GM06990 (cell line): ENCODE measurements around the gene RHBDF1.

Source experiments
- DNase-seq: peaks from one replicate; pipeline ENCODE4 v3.0.0-alpha.2; 2011; ENCODE audit not compliant: insufficient read length; ENCODE audit errors: extremely low read depth
- H3K27me3 ChIP-seq: replicated peaks from 2 replicates; pipeline ENCODE4 v1.6.0; 2011; ENCODE audit warnings: low read length; ENCODE audit not compliant: control insufficient read depth, insufficient read depth
- H3K36me3 ChIP-seq: 2 replicates; pipeline ENCODE4 v1.5.1; 2011; ENCODE audit warnings: low read length; ENCODE audit not compliant: control insufficient read depth, insufficient read depth
- H3K4me3 ChIP-seq: replicated peaks from 2 replicates; pipeline ENCODE4 v1.5.1; 2011; ENCODE audit warnings: low read depth, mild to moderate bottlenecking, control low read depth, low read length
- CTCF ChIP-seq: IDR thresholded peaks from 2 replicates; pipeline ENCODE4 v1.5.1; 2011; ENCODE audit warnings: low read length, control low read depth, mild to moderate bottlenecking, inconsistent platforms; ENCODE audit not compliant: insufficient read depth, poor library complexity, severe bottlenecking

The RHBDF1 gene

DNA sequence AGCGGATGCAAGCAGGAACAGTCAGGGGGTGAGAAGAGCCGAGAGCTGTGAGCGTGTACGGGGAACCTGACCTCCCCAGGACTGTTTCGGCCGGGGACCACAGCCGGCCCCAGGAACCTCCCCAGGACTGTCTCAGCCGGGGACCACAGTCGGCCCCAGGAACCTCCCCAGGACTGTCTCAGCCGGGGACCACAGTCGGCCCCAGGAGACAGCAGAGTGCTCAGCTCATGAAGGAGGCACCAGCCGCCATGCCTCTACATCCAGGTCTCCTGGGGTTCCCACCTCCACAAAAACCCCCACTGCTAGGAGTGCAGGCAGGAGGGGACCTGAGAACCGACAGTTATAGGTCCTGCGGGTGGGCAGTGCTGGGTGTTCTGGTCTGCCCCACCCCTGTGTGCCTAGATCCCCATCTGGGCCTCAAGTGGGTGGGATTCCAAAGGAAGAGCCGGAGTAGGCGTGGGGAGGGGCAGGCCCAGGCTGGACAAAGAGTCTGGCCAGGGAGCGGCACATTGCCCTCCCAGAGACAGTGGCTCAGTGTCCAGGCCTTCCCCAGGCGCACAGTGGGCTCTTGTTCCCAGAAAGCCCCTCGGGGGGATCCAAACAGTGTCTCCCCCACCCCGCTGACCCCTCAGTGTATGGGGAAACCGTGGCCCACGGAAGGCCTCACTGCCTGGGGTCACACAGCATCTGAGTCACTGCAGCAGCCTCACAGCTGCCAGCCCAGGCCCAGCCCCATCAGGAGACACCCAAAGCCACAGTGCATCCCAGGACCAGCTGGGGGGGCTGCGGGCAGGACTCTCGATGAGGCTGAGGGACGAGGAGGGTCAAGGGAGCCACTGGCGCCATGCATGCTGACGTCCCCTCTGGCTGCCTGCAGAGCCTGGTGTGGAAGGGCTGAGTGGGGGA is 4.3 kb downstream of the RHBDF1 start:
- Histone ChIP-seq H3K36me3 (no peaks in the 10 kb centered on the region), H3K27me3 (peaks cover 3% of the 10 kb centered on the region), H3K4me3 (no peak overlapping the region)
- DNase-seq, result no peak
- no peak for TF ChIP-seq CTCF

GRCh38 chr16:67183-67791 is 5.1 kb downstream of the RHBDF1 start:
- no peaks in the 10 kb centered on the region for H3K36me3 ChIP-seq
- DNase-seq, result no peak

DNA sequence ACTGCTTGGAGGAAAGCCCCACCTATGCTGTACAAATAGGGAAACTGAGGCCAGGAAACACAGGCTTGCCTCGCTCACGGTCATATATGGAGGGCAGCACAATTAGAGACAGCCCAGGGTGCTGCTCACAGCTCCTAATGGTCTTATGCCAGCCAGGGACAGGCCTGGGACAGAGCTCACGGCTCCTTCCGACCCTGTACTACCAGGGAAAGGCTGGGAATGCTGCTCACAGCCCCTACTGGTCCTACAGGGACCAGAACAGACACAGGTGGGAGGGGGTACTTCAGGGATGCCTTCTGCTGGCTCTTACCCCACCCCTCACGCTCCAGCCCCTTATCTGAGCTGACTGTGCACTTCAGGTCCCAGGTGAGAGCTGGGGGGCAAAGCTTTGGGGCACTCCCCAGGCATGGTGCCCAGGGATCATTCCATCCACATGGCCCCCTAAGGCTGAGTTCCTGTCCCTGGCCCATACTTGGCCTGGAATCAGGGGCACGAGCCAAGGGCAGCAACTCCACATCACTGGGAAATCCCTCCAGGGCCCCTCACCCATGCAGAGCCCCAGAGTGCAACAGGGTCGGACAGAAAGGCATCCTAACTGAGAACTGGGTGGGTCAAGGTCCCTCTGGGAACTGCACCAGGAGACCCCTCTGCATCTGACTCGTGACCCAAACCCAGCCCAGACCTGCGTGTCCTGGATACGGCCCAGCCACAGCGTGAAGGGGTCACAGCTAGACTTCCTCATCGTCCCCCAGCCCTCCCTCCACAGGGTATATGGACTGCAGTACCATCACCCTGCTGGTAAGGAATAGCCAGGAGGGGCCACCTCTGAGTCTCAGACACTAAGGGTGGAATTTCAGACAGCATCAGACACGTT is 5.9 kb downstream of the RHBDF1 start:
- no peak for TF ChIP-seq CTCF
- no peak for DNase-seq
- H3K27me3 ChIP-seq, result no peaks in the 10 kb centered on the region; the same call in none of the 2 replicates

More at GRCh38 chr16:67183-67791, 5.1 kb downstream of the RHBDF1 start:
- no peaks in the 10 kb centered on the region; the same call in none of the 2 replicates for H3K27me3 ChIP-seq
- no peak overlapping the region for H3K4me3 ChIP-seq
- no peak for TF ChIP-seq CTCF

DNA sequence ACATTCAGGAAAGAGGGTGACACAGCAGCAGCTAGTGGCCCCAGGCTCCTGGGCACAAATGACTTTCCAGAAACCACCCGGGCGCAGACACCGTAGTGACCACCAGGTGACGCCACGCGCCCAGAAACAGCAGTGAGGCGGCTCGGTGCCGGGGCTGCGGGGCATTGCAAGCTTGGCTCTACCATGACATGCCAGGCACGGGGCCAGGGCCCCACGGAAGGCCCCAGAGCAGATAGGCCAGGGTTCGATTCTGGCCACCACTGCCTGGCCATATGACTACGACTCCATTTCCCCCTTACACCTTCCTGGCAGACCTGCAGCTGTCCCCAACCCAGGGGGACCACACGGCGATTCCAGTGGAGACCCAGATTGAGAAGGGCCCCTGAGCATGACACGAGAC is 6.7 kb downstream of the RHBDF1 start:
- TF ChIP-seq CTCF, result peak; percentile 98
- H3K4me3 ChIP-seq, result no peak overlapping the region
- DNase-seq, result peak; percentile 78
- H3K27me3 ChIP-seq, result no peaks in the 10 kb centered on the region; the same call in 1 of the 2 replicates
- no peaks in the 10 kb centered on the region for H3K36me3 ChIP-seq

More for the DNA sequence above, 5.9 kb downstream of the RHBDF1 start:
- no peaks in the 10 kb centered on the region for H3K36me3 ChIP-seq
- no peak overlapping the region for H3K4me3 ChIP-seq

DNA sequence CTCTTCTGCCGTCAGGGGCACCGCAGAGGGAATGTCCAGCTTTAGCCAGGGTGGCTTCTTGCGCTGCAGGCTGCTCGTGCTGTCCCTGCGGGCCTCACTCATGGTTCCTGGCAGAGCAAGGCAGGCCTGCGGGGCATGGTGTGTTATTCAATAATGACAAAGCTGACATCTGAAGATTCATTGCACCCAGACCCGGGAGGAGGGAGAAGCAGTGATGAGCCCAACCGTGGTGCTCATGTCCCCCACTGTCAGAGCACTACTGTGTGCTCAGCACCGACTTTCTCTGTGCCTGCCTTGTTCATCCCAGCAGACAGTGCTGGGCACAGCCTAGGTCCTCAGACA is 7.5 kb downstream of the RHBDF1 start:
- DNase-seq, result peak; percentile 3
- H3K4me3 ChIP-seq, result no peak overlapping the region
- no peak for TF ChIP-seq CTCF
- no peaks in the 10 kb centered on the region for H3K36me3 ChIP-seq
- H3K27me3 ChIP-seq, result no peaks in the 10 kb centered on the region; the same call in 1 of the 2 replicates
